DMS79 treated with DMSO at 0.1 percent for 48 hours (cell line): ENCODE data around the gene XRN1.

ENCODE experiments used
- DNase-seq: peaks from one replicate; lab custom pipeline; 2025; lab: John Stamatoyannopoulos, UW

Gene XRN1

GRCh38 chr3:142268426-142268825, 179.4 kb downstream of the XRN1 start:
- DNase-seq: no peak

DNA sequence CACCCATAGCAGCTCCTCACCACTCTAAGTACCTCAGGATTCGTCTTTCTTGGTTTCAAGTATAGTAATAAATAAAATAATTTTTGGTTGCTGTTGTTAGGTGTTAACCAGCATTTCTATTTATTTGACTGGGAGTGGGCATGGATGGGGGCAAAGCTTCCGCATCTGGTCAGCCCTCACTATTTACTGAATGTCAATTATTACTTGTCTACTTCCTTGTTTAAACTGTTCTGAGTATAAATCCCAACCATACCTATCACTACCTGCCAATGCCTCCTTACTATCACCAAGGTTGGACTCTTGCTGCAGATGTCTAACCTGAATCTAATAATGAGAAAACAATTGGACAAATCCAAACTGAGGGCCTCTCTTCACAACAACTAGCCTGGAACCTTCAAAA, 180.6 kb downstream of the XRN1 start:
- no peak for DNase-seq

DNA sequence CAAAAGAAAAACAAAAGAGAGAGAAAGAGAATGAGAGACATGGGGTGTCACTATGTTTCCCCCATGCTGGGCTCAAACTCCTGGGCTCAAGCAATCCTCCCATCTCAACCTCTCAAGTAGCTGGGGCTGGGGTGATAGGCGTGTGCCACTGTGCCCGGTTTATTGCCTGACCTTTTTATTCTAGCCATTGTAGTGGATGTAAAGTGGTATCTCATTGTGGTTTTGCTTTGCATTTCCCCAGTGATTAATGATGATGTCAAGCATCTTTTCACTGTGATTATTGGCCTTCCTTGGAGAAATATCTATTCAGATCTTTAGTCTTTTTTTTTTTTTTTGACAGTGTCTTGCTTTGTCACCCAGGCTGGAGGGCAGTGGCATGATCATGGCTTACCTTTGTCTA, 184.7 kb downstream of the XRN1 start:
- no peak for DNase-seq

DNA sequence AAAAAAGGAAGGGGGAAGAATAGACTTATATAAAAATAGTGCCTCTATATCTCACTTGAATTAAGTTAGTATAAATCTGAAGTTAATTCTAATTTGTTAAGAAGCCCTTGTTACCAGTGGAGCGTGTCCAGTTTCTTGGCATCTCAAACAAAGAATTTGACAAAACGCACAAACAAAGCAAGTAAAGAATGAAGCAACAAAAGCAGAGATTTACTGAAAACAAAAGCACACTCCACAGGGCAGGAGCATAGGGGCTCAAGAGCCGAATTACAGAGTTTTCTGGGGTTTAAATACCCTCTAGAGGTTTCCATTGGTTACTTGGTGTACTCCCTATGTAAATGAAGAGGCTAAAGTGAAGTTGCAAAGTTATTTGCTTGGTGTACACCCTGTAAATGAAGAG, 188.5 kb downstream of the XRN1 start:
- peak; percentile 16 for DNase-seq

GRCh38 chr3:142256712-142257333, 191.0 kb downstream of the XRN1 start:
- DNase-seq: no peak
